Measurements from ENCODE around the gene TPSD1.
"Not testable (repeated sequence)": the region's sequence is repeated elsewhere in the genome, so short reads cannot be mapped to it uniquely, and the experiment has no call there.

TPSD1 gene
- total RNA-seq, result 0 to 0.05 (median 0) reads per million in 18 experiments

DNA sequence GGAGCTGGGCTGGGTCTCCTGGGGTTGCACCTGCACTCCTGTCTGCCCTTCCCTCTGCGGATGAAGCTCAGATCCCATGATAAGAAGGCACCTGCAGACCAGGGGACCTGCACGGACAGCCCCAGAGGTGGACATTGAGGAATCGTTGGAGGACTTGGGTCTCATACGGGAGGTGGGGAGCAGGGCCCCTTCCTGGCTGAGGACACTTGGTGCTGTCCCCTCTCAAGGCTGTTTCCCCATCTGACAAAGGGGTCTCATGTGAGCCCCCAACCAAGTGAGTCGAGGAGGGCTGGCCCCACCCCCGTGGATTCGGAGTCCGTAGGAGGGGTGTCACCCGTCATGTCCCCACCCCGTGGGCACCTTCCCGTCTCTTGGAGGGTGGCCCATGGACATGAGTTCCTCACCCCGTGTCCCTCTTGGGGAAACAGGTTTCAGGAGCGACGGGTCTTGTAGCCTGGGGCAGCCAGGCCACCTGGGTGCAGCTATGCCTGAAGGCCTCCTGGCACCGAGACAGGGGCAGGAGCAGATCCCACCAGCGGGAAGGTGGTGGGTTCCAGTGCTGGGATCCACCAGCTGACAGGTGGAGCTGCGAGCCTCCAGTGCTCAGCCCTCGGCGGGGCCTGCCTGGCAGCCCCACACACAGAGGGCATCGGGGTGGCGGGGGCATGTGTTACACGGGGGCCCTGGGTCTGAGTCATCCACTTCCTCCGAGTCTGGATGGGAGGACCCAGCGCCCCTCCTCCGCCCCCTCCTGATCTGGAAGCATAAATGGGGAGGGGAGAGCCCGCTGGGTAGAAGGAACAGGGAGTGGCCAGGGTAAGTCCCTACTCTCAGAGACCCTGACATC is at the start of gene TPSD1:
TPSD1 (plus strand) TSS at position 794 of the 847 bp plus-strand sequence. CDS start 212 bp downstream, outside the sequence.
- not testable (repeated sequence) for DNase-seq

DNA sequence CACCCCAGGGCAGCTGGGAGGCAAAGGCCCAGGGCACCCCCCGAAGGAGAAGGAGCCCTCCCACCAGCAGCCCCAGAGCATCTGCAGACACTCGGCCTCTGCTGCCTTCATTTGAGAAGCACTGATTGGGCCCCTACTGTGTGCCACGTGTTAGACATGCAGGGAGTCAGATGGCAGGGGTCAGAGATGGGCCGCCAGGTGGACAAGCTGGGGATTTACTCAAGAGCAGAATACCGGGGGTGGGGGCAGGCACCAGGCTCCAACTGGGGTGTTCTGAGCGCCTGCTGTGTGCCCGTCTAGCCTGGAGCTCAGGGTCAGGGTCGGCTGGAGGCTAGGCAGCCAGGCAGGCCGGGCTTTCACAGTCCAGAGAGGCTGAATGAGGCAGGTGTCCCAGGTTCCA is 49.5 kb upstream of the TPSD1 start:
- no peak for DNase-seq

DNA sequence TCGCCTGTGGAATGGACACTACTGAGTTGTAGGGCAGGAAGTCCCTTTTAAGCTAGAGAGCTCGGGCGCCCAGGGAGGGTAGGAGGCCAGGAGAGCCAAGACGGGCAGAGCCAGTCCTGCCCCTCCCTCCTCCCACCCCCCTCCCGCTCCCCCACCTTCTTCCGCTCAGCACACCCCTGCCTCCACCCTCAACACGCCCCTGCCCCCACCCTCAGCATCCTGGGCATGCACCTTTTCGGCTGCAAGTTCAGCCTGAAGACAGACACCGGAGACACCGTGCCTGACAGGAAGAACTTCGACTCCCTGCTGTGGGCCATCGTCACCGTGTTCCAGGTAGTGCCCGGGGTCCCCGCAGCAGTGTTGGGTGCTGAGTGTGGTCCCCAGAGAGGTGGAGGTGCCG is 49.1 kb upstream of the TPSD1 start:
- no peak for DNase-seq

DNA sequence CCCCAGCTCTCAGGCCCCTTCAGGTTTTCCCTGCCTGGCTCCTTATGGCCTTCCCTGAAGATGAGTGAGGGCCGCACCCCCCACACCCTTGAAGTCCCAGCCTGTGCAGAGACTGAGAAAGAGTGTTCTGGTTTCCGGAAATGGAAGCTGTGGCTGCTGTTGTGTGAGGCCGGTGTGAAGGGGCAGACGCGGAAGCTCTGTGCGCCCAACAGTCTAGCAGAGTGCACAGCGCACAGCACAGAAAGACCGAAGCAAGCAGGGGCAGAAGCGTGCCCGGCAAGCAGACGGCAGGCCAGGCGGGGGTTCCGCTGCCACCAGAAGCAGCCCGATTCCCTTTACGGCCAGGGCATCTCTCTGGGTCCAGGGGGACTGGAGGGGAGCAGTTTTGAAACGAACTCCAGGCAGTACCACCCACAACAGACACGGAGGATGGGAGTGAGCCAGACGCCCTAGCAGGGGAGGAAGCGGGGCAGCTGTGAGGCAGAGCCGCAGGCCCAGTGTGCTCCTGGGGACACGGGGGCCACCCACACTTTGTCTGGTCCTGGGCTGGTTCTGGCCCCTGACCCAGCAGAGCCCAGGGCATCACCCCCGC is 47.5 kb upstream of the TPSD1 start:
- no peak for DNase-seq

DNA sequence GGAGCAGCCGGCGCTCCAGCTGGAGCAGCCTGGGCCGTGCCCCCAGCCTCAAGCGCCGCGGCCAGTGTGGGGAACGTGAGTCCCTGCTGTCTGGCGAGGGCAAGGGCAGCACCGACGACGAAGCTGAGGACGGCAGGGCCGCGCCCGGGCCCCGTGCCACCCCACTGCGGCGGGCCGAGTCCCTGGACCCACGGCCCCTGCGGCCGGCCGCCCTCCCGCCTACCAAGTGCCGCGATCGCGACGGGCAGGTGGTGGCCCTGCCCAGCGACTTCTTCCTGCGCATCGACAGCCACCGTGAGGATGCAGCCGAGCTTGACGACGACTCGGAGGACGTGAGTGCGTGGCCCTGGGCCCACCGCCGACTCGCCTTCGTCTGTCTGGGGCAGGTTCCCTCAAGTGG is 46.8 kb upstream of the TPSD1 start:
- DNase-seq, result no peak

DNA sequence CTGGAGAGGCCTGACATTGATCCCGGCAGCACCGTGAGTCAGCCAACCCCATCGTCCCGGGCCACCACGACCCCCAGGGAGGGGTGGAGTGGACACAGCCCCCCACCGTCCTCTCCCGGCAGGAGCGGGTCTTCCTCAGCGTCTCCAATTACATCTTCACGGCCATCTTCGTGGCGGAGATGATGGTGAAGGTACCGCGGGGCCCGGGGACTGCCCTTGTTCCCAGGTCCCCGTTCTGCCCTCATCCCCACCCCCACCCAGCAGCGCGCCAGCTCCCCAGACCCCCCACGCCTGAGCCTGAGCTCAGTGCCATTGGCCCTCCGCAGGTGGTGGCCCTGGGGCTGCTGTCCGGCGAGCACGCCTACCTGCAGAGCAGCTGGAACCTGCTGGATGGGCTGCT is 45.4 kb upstream of the TPSD1 start:
- no peak for DNase-seq

DNA sequence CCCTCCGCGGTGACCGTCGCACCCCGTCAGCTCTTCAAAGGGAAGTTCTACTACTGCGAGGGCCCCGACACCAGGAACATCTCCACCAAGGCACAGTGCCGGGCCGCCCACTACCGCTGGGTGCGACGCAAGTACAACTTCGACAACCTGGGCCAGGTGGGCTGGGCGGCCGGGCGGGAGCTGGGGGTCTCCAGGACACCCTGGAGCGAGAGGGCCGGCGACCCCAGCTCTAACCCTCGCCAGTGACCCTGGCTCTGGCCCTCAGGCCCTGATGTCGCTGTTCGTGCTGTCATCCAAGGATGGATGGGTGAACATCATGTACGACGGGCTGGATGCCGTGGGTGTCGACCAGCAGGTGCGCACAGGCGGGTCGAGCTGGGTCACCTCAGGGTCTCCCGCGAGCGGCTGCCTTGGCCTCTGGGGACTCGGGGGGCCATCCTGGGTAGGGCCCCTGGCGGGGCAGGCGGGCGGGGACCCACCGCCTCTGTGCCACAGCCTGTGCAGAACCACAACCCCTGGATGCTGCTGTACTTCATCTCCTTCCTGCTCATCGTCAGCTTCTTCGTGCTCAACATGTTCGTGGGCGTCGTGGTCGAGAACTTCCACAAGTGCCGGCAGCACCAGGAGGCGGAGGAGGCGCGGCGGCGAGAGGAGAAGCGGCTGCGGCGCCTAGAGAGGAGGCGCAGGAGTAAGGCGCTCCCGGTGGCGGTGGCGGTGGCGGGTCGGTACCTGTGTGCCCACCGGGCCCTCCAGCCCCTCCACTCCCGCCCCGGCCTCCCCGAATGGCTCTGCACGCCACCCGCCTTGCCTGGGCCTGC is 44.2 kb upstream of the TPSD1 start:
- DNase-seq, result no peak

DNA sequence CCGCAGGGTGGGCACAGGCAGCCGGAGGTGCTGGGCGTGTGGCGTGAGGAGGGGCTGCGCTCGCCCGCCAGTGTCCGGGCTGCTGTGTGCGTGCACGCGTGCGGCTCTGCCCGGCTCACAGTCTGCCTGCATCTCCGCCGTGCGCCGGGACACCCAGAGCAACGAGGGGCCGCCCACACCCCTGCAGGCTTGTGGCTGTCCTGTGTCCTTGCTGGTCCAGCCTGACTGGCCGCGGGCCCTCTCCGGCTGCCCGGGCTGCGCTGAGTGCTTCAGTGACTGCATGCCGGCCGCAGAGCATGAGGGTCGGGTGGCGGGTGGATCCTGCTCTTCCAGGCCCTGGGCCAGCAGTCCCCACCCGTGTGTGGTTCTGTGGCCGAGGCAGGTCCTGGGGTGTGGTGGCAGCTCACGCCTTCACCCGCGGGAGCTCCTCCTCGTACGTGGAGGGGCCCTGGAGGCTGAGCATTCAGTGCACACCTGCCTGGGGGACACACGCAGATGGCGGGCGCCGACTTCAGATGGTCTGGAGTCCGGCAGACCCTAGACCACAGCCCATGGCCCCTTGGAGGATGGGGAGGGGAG is 43.2 kb upstream of the TPSD1 start:
- DNase-seq, result no peak

DNA sequence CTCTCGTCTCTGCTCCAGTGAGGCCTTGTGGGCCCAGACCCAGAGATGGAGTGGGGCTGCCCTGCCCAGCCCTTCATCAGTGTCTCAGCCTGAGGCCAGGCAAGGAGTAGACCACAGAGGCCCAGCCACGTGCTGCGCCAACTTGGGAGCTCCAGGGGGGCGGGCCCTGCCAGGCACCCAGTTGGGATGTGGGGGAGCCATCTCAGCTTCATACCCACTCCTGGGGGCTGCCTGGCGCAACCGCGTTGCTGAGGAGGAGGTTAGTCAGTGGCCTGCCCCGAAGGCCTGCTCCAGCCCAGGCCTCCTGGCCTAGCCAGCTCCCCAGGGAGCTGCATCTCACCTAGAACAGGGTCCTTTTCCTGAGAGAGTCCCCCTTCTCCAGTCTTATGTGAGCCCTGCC is 42.6 kb upstream of the TPSD1 start:
- no peak for DNase-seq

DNA sequence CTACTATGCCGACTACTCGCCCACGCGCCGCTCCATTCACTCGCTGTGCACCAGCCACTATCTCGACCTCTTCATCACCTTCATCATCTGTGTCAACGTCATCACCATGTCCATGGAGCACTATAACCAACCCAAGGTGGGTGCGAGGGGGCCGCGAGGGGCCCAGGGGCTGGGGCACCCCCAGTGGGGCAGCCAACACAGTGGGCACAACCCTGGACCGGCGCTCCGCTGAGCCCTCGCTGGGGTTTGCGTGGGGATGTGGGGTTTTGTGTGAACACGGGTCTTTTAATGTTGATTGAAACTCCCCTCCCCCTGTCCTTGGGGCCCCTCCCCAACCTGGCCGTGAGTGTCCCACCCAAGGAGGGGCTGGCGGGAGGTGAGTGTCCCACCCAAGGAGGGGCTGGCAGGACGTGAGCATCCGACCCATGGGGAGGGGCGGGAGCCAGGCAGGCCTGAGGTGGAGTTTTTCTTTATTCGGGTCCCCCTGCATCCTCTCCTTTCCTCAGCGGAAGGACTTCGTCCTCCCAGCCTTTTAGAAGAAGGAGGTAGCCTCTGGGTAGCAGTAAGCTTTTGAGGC is 42.0 kb upstream of the TPSD1 start:
- DNase-seq, result no peak

DNA sequence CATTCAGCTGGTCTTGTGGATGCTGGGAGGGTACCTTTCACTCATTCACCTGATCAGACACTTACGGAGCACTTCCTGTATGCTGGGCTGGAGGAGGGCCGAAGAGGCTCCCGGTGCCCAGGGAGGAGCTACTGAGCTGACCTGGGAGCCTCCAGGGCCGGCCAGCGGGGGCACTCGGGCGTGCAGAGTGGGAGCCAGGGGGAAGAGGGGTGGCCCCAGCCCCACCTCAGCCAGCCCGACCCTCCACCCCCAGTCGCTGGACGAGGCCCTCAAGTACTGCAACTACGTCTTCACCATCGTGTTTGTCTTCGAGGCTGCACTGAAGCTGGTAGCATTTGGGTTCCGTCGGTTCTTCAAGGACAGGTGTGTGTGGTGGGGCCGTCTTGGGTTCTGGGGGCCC is 41.1 kb upstream of the TPSD1 start:
- no peak for DNase-seq

DNA sequence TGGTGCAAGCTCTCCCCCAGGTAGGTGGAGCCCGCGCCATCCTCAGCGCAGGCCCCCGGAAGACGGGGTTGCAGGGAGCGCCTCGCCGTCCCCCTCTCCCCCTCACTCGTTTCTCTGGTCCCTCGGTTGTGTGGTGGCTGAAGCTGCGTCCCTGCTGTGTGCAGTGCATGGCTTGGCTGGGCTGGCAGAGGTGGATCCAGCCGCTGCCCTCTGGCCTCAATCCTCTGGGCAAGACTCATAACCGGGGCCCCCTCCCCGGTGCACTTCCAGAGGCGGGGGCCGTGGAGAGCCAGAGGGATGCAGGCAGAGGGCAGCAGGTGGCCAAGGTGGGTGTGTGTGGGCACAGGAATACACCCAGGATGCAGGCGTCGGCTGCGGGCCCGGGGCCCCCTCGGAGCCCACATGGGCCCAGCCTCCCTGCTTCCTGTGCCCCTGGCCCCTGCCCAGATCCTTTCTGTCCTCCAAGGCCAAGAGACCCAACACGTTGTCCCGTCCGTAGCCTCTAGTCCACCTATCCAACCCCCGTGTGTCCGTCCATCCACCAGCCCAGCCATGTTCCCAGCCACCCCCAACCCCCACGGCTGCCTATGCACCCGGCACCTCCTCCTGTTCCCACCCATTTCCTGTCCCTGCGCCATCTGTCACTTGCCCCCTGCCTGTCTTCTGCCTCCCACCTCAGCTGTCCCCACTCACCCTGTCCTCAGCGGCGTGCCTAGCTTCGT is 40.1 kb upstream of the TPSD1 start:
- no peak for DNase-seq

DNA sequence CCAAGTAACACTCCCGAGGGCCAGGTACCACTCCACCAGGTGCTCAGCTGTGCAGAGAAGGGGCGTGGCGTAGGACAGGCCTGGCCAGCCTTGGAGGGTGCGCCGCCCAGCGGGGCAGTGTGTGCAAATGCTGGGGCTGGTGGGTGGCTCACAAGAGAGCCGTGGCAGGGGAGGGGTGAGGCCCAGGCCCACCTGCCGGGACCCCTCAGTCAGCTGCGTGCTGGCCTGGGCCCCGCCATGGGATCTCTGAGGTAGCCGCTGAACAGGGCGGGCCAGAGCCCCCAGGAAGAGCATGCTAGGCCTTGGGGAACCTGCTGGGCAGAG is 39.6 kb upstream of the TPSD1 start:
- no peak for DNase-seq

DNA sequence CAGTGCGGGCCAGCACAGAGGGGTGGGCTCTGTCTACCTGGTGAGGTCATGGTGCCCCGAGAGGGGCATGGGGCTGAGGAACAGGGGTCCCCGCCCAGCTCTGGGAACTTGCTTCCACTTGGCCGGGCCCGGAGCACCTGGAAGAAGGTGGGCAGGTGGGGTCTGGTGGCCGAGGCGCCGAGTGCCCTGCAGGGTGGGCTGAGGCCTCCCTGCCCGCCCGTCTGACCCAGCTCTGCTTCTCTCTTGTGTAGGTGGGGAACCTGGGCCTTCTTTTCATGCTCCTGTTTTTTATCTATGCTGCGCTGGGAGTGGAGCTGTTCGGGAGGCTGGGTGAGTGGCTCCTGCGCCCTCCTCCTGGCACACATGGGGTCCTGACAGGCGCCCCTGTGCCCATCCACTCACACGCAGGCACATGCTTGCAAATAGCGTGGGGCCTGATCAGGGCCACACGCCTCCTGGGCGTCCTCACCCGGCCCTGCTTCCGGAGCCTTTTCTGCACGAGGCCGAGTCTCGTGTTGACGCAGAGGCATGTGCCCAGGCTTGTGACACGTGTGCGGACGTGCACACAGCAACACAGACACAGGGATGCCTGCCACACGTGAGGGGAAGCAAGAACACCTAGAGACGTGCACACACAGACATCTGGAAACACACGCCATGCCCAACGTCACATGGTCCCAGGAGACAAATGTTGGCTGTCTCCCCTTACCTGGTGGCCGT is 39.0 kb upstream of the TPSD1 start:
- DNase-seq, result no peak

DNA sequence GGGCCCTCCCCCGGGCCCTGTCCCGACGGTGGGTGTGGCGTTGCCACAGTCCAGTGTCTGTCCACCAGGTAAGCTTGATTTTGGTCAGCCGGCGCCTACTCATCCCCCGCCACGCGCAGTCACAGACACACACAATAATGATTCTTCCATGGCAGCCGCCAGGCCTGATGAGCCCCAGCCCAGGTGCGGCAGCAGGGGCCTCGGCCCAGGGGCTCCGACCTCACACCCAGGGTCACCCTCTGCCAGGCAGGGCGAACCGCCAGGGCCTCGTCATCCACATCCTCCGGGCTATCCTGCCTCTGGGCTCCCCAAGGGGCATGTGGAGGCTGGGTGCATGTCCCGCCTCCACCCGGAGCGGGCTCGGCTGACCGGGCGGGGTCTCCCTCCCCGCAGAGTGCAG is 38.3 kb upstream of the TPSD1 start:
- no peak for DNase-seq

DNA sequence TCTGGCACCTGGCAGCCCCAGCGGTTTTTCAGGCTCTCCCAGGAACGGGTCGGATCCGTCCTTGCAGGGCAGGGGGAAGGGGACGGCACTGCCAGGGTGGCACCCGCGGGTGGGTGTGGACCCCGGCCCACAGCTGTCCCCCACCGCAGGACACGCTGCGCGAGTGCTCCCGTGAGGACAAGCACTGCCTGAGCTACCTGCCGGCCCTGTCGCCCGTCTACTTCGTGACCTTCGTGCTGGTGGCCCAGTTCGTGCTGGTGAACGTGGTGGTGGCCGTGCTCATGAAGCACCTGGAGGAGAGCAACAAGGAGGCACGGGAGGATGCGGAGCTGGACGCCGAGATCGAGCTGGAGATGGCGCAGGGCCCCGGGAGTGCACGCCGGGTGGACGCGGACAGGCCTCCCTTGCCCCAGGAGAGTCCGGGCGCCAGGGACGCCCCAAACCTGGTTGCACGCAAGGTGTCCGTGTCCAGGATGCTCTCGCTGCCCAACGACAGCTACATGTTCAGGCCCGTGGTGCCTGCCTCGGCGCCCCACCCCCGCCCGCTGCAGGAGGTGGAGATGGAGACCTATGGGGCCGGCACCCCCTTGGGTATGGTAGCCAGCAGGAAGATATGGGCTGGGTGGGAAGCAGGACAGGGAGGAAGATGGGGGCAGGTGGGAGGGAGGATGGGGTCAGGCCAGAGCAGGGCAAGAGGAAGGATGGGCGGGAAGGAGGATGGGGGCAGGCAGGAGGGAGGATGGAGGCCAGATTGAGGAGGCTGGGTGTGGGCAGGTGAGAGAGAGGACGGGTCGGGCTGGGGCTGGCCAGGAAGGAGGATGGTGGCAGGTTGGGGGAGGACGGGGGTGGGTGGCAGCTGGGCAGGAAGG is 37.6 kb upstream of the TPSD1 start:
- DNase-seq, result no peak

DNA sequence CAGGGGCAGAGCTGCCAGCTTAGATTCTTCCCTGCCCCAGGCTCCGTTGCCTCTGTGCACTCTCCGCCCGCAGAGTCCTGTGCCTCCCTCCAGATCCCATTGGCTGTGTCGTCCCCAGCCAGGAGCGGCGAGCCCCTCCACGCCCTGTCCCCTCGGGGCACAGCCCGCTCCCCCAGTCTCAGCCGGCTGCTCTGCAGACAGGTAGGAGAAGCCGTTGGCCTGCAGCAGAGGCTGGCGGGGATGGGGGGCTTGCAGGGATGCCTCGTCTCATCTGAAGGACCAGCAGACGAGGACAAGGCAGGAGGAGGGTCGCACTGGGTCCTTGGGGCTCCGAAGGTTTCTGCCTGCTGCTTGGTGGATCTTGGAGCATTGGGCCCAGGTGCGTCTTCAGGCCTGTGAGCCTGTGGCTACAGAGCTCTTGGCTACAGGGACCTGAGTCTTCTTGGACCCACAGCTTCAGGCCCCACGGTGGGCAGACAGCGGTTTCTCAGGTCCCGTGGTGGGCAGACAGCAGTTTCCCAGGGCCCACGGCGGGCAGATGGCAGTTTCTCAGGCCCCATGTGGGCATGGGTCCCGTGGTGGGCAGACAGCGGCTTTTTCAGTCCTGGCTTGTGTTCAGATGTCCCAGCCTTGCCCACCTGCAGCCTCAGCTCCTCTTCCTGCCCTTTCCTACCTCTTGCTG is 36.8 kb upstream of the TPSD1 start:
- no peak for DNase-seq

DNA sequence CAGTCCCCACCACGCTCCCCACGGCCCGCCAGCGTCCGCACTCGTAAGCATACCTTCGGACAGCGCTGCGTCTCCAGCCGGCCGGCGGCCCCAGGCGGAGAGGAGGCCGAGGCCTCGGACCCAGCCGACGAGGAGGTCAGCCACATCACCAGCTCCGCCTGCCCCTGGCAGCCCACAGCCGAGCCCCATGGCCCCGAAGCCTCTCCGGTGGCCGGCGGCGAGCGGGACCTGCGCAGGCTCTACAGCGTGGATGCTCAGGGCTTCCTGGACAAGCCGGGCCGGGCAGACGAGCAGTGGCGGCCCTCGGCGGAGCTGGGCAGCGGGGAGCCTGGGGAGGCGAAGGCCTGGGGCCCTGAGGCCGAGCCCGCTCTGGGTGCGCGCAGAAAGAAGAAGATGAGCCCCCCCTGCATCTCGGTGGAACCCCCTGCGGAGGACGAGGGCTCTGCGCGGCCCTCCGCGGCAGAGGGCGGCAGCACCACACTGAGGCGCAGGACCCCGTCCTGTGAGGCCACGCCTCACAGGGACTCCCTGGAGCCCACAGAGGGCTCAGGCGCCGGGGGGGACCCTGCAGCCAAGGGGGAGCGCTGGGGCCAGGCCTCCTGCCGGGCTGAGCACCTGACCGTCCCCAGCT is 35.7 kb upstream of the TPSD1 start:
- no peak for DNase-seq

All from inflammatory macrophage (primary cell).